Breast epithelium (tissue), 4 donors: Measurements from ENCODE around the gene ZNF428. TPM values are rescaled to one million over a fixed set of nuclear protein-coding genes. Genes with fewer than 3 reads are reported as not detected.
"Not testable (repeated sequence)": the region's sequence is repeated elsewhere in the genome, so short reads cannot be mapped to it uniquely, and the experiment has no call there.

ENCODE experiments used
- DNase-seq, 2 donors: peaks; one replicate each; pipeline ENCODE4 v3.0.0-alpha.2; 2019; ENCODE audit warnings: low spot score in 2 of 2
- H3K27ac ChIP-seq, 2 donors: fragments of 200-600 bp; sonication (generic) in 1 of 2; one replicate each; pipeline ENCODE4 v1.5.1; 2016 to 2019; ENCODE audit warnings: mild to moderate bottlenecking in 1 of 2
- H3K27me3 ChIP-seq, 2 donors: fragments of 200-600 bp; sonication (generic) in 1 of 2; one replicate each; pipeline versions ENCODE4 v1.5.1 to v1.6.0; 2017 to 2019; ENCODE audit warnings: control low read depth in 1 of 2, mild to moderate bottlenecking in 1 of 2
- H3K36me3 ChIP-seq: fragments of 200-600 bp; one replicate; pipeline ENCODE4 v1.5.1; 2019
- H3K4me1 ChIP-seq, 2 donors: fragments of 200-600 bp; sonication (generic); one replicate each; pipeline ENCODE4 v1.5.1; 2016 to 2019; ENCODE audit warnings: control low read depth in 1 of 2
- H3K4me3 ChIP-seq, 3 donors: fragments of 200-600 bp; sonication (generic); 1 replicate in 2 of 3; 2 replicates in 1 of 3; pipeline ENCODE4 v1.5.1; 2016 to 2019; ENCODE audit warnings: mild to moderate bottlenecking in 3 of 3, moderate library complexity in 2 of 3
- H3K9me3 ChIP-seq, 2 donors: fragments of 200-600 bp; sonication (generic) in 1 of 2; one replicate each; pipeline ENCODE4 v1.5.1; 2016 to 2019; ENCODE audit warnings: control low read depth in 1 of 2
- POLR2A ChIP-seq: fragments of 450-650 bp; IDR thresholded peaks from one replicate; pipeline ENCODE4 v1.6.1; 2016; ENCODE audit warnings: antibody characterized with exemption, mild to moderate bottlenecking, moderate library complexity
- POLR2AphosphoS5 ChIP-seq, 3 donors: sonication (generic); formaldehyde crosslinking; IDR thresholded peaks; one replicate each; pipeline ENCODE4 v1.6.1; 2017; ENCODE audit warnings: antibody characterized with exemption in 3 of 3
- intact Hi-C: fragments of 100-400 bp; cut with DNase I; formaldehyde crosslinking; loops from one replicate; pipeline ENCODE4 v1.15.1; 2023; ENCODE audit warnings: low total_unique reads
- total RNA-seq, 3 donors: library from RNA; depleted of rRNA; stranded (reverse); fragments of >200 nt; gene quantifications; one replicate each; pipeline ENCODE4 v1.1.0, GENCODE V29; 2016
- TF ChIP-seq, protein P1 (sequence below), 3 donors: fragments of 450-650 bp; IDR thresholded peaks; one replicate each; pipeline ENCODE4 v1.5.1; 2016 to 2017; ENCODE audit warnings: antibody characterized with exemption in 3 of 3, mild to moderate bottlenecking in 3 of 3, moderate library complexity in 3 of 3

ZNF428 gene
- total RNA-seq, 3 donors from 2014 or later = 24.7 to 31.1 (median 28.2) TPM

DNA sequence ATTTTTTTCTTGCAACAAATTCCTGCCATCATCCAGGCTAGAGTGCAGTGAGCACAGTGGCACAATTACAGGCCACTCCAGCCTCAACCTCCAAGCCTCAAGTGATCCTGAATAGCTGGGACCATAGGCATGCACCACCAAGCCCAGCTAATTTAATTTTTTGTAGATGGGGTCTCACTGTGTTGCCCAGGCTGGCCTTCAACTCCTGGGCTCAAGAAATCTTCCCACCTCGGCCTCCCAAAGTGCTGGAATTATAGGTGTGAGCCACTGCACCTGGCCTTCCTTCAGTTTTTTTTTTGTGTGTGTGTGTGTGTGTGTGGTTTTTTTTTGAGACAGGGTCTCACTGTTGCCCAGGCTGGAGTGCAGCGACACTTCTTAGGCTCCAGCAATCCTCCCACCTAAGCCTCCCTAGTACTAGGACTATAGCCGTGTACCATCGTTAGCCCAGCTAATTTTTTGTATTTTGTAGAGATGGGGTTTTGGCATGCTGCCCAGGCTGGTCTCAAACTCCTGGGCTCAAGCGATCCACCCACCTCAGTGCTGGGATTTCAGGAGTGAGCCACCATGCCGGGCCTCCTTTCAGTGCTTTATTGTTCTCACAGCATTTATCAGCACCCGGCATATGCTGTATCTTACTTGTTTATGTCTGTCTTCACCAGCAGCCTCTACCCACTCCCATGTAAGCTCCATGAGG is 13.4 kb downstream of the ZNF428 start:
- intact Hi-C loops = loop anchor here (1.0 kb wide), 1 partner anchor 48 kb away; no protein-coding TSS in a partner anchor
- no peaks in the 10 kb centered on the region for H3K27me3 ChIP-seq
- no peak overlapping the region for H3K4me3 ChIP-seq
- H3K4me1 ChIP-seq = no peaks in the 10 kb centered on the region
- peak overlapping the region; percentile 69 to 75 for H3K27ac ChIP-seq
- no peaks in the 10 kb centered on the region for H3K9me3 ChIP-seq
- no peaks in the 10 kb centered on the region for H3K36me3 ChIP-seq
- no peak for DNase-seq
- TF ChIP-seq, protein P1, sequence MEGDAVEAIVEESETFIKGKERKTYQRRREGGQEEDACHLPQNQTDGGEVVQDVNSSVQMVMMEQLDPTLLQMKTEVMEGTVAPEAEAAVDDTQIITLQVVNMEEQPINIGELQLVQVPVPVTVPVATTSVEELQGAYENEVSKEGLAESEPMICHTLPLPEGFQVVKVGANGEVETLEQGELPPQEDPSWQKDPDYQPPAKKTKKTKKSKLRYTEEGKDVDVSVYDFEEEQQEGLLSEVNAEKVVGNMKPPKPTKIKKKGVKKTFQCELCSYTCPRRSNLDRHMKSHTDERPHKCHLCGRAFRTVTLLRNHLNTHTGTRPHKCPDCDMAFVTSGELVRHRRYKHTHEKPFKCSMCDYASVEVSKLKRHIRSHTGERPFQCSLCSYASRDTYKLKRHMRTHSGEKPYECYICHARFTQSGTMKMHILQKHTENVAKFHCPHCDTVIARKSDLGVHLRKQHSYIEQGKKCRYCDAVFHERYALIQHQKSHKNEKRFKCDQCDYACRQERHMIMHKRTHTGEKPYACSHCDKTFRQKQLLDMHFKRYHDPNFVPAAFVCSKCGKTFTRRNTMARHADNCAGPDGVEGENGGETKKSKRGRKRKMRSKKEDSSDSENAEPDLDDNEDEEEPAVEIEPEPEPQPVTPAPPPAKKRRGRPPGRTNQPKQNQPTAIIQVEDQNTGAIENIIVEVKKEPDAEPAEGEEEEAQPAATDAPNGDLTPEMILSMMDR (IDR thresholded peaks at IDR 0.05) = no peak
- TF ChIP-seq POLR2A = no peak
- no peak for TF ChIP-seq POLR2AphosphoS5 (IDR thresholded peaks at IDR 0.05)

DNA sequence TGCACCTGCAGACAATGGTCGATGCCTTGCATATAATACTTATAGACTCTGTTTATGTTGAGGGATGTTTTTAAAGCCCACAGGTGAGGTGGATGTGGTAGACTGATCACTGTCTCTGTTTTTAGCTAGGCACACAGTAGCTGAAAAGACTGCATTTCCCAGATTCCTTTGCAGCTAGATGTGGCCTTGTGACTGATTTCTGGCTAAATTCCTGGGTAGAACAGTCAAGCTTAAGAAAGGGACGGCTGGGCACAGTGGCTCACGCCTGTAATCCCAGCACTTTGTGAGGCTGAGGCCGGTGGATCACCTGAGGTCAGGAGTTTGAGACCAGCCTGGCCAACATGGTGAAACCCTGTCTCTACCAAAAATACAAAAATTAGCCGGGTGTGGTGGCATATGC is 19.1 kb downstream of the ZNF428 start:
- H3K27me3 ChIP-seq, DNase-seq, H3K4me1 ChIP-seq, H3K36me3 ChIP-seq, H3K4me3 ChIP-seq, intact Hi-C loops, H3K9me3 ChIP-seq: not testable (repeated sequence)
- H3K27ac ChIP-seq = peak overlapping the region; percentile 44 to 56

DNA sequence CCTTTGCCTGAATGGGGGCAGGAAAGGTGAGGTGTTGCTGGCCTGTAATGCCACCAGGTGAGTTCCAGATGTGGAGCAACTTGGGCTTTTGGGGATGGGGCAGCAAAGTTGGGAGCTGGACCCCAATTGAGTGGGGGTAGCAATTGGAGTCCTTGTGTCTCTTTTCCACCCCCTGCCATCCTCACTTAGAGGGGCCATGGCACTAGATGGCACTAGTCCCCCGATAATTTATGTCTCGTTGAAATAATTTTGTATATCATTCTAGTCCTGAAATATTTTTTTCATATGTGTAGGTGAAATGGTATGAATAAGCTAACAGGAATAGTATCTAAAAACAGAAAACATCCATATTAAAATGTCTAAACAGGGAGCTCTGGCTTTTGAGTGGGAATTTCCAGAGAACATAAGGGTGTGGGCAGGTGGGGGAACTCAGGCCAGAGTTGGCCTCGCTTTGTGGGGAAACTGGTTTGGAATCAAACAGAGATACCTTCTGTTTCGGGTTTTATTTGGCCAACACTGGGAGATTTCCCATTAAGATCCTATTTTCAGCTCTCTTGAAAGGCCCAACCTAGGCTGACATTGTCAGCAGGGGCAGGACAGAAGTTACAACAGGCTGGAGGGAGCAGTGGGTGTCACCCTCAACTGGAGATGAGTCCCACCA is 19.7 kb downstream of the ZNF428 start:
- intact Hi-C loops = loop anchor here (10.0 kb wide), 1 partner anchor 65 kb away; the partner anchor contains the start of gene ZNF575

DNA sequence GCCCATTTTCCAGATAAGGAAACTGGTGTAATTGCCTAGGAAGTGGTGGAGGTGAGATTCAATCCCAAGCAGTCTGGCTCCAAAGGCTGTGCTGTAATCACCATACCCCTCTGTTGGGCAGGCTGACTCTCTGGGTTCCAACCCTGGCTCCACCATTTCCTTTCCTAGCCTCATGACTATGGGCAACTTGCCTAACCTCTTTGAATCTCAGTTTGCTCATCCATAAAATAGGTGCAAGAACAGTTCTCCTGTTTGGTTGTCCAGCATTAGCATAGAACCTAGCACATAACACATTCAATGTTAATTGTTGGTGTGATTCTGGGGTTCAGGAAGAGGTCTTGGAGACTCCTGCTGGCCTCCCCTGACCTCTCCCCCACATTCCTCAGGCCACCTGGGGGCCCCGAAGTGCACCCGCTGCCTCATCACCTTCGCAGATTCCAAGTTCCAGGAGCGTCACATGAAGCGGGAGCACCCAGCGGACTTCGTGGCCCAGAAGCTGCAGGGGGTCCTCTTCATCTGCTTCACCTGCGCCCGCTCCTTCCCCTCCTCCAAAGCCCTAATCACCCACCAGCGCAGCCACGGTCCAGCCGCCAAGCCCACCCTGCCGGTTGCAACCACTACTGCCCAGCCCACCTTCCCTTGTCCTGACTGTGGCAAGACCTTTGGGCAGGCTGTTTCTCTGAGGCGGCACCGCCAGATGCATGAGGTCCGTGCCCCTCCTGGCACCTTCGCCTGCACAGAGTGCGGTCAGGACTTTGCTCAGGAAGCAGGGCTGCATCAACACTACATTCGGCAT is 20.8 kb downstream of the ZNF428 start:
- TF ChIP-seq, protein P1 (IDR thresholded peaks at IDR 0.05) = no peak
- TF ChIP-seq POLR2A (no peak), POLR2AphosphoS5 (IDR thresholded peaks at IDR 0.05) (no peak)
- no peaks in the 10 kb centered on the region for H3K36me3 ChIP-seq
- intact Hi-C loops = loop anchor here (10.0 kb wide), 1 partner anchor 64 kb away; the partner anchor contains the start of gene ZNF575

More for the DNA sequence above, 19.7 kb downstream of the ZNF428 start:
- no peaks in the 10 kb centered on the region for H3K9me3 ChIP-seq
- no peak overlapping the region for H3K4me3 ChIP-seq
- peaks cover 9 to 13% of the 10 kb centered on the region in 2 donors for H3K4me1 ChIP-seq
- DNase-seq = no peak
- no peaks in the 10 kb centered on the region for H3K27me3 ChIP-seq
- peak overlapping the region; percentile 44 to 56 for H3K27ac ChIP-seq
- TF ChIP-seq, protein P1 (IDR thresholded peaks at IDR 0.05) = no peak
- TF ChIP-seq POLR2AphosphoS5 (IDR thresholded peaks at IDR 0.05) (no peak), POLR2A (no peak)
- H3K36me3 ChIP-seq = no peaks in the 10 kb centered on the region

DNA sequence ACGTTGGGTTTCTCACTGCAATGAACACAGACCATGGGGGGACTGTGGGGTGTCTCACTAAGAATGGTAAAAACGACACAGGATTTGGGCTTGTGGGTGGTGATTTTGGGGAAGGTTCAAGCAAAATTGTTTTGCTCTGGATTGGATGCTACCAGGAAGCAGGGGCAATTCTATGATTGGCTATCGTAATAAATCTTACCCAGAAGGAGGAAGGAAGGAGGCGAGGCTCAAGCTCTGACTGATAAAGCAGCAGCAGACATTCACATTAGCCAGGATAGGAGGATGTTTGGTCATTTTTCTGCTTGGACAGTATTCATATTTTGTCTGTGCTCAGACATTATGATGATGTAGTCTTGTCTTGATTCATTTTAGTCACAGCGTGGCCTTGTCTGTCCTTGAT is 21.6 kb downstream of the ZNF428 start:
- no peak for DNase-seq
- peak overlapping the region; percentile 21 to 98 for H3K27ac ChIP-seq
- H3K9me3 ChIP-seq = no peaks in the 10 kb centered on the region
- peaks cover 9 to 13% of the 10 kb centered on the region in 2 donors for H3K4me1 ChIP-seq
- TF ChIP-seq POLR2AphosphoS5 (IDR thresholded peaks at IDR 0.05) (no peak), POLR2A (no peak)
- TF ChIP-seq, protein P1 (IDR thresholded peaks at IDR 0.05) = no peak
- H3K36me3 ChIP-seq = peaks cover 6% of the 10 kb centered on the region
- H3K27me3 ChIP-seq = no peaks in the 10 kb centered on the region
- H3K4me3 ChIP-seq = peak overlapping the region in 1 of 3 donors; percentile 75
- intact Hi-C loops = loop anchor here (10.0 kb wide), 1 partner anchor 63 kb away; the partner anchor contains the start of gene ZNF575

More for the DNA sequence above, 20.8 kb downstream of the ZNF428 start:
- DNase-seq = no peak
- H3K4me1 ChIP-seq = peaks cover 9 to 13% of the 10 kb centered on the region in 2 donors
- H3K27me3 ChIP-seq = no peaks in the 10 kb centered on the region
- H3K9me3 ChIP-seq = no peaks in the 10 kb centered on the region
- H3K4me3 ChIP-seq = no peak overlapping the region
- peak overlapping the region in 1 of 2 donors; percentile 21 for H3K27ac ChIP-seq
